ENCODE results near the gene UNC5A.

DNA sequence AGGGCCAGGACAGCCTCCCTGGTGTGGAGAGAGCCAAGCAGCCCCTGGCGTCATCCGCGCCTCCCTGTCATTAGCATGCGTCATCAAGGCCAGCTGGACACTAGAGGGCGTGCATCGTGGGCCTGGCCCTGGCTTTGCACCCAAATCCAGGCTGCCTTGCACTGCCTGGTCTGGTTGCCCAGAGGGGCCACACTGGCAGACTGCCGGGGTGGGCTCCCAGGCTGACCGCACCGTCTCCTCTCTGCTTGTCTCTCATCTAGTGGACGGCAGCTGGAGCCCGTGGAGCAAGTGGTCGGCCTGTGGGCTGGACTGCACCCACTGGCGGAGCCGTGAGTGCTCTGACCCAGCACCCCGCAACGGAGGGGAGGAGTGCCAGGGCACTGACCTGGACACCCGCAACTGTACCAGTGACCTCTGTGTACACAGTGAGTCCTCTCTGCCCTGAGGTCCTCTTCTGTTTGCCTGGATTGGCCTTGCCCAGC is 59.8 kb downstream of the UNC5A start:
- TF ChIP-seq, protein P1, sequence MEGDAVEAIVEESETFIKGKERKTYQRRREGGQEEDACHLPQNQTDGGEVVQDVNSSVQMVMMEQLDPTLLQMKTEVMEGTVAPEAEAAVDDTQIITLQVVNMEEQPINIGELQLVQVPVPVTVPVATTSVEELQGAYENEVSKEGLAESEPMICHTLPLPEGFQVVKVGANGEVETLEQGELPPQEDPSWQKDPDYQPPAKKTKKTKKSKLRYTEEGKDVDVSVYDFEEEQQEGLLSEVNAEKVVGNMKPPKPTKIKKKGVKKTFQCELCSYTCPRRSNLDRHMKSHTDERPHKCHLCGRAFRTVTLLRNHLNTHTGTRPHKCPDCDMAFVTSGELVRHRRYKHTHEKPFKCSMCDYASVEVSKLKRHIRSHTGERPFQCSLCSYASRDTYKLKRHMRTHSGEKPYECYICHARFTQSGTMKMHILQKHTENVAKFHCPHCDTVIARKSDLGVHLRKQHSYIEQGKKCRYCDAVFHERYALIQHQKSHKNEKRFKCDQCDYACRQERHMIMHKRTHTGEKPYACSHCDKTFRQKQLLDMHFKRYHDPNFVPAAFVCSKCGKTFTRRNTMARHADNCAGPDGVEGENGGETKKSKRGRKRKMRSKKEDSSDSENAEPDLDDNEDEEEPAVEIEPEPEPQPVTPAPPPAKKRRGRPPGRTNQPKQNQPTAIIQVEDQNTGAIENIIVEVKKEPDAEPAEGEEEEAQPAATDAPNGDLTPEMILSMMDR (IDR thresholded peaks at IDR 0.05) = no peak
- no peak for TF ChIP-seq POLR2A (IDR thresholded peaks at IDR 0.05)

Data from uterus (tissue), 2 donors.